GM19438 (cell line): ENCODE data around the gene DVL3.

Experiments used
- ATAC-seq: cut with Tn5 transposase; IDR thresholded peaks from one replicate; pipeline ENCODE4 v1.9.1; 2021; ENCODE audit warnings: low read depth; ENCODE audit not compliant: unreplicated experiment

The DVL3 gene

DNA sequence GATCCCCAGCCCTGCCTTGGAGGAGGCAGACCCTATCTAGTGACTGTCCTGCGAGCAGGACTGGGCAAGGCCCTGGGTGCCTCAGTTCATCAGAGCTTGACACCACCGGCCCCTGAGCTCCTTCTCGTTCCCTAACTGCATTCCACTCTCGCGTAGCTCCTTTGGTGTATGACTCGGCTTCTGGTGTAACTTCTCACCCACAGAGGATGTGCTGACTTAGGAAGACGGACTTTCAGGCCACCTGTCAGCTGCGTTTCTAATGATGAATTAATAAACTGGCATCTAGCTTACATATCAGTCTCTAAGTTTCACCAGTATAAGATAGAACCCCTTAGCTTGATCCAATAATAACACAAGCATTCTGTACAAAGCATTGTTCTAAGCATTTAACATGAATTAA, 48.3 kb downstream of the DVL3 start:
- no peak for ATAC-seq

DNA sequence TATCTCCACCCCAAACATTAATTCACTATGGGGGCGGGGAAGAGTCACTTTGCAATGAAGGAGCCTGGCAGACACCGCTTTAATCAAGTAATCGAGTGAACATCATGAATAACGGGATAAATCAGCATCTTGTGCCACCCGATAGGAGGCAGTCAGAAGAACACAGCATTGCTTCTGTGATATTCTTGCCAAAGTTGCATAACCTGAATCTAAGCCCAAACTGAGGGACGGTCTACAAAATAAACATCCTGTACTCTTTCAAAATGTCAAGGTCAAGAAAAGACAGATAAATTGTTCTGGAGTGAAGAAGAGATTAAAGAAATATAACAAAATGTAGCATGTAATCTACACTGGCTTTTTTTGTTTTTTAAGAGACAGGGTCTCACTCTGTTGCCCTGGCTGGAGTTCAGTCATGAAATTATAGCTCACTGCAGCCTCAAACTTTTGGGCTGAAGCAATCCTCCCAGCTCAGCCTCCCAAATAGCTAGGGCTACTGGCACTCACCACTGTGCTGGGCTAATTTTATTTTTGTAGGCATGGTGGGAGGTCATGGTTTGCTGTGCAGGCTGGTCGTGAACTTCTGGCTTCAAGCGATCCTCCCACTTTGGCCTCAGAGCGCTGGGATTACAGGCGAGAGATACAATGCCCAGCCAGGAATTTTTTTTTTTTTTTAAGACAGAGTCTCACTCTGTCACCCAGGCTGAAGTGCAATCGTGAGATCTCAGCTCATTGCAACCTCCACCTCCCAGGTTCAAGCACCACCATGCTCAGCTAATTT, 54.2 kb downstream of the DVL3 start:
- ATAC-seq: no peak

DNA sequence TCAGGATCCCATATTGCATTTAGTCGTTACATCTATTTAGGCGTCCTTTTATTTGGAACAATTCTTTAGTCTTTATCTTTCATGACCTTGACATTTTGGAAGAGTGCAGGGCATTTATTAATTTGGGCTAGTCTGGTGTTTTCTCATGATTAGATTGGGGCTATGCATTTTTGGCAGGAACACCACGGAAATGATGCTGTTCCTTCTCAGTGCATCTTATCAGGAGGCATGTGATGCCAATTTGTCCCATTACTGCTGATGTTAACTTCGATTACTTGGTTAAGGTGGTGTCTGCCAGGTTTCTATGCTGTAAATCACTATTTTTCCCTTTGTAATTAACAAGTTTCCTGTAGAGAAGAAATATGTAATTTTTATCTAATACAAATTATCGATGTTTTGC, 56.1 kb downstream of the DVL3 start:
- ATAC-seq: no peak

DNA sequence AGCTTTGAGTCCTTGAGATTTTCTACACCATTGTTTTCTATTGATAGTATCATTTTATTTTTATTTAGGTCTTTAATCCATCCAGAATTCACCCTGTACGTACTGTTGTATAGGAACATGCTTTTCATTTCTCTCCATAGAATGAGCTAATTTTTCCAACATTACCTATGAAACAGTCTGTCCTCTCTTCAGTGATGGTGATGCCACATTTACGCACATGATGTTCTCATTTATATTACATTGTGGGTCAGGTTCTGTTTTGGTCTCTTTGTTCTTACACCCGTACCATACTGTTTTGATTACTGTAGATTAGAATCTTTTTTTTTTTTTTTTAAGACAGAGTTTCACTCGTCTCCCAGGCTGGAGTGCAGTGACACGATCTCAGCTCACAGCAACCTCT, 56.5 kb downstream of the DVL3 start:
- ATAC-seq: no peak

DNA sequence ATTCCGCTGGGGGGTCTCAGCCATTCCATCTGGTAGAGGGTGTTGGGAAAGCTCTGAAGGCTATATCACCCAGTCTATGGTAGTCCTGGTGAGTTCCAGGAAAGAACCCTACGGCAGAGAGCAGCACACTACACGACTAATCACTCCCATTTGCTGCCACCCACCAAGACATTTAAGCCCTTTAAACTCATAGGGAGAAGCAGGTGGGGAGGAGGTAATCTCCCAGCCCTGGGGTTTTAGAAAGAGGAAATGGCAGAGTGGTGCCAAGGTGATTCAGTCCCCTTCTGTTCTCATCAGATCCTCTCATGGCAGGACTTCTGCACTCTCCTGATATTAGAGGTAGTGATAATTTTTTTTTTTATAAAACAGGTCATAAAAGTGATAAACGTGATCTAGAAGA, 63.6 kb downstream of the DVL3 start:
- no peak for ATAC-seq

DNA sequence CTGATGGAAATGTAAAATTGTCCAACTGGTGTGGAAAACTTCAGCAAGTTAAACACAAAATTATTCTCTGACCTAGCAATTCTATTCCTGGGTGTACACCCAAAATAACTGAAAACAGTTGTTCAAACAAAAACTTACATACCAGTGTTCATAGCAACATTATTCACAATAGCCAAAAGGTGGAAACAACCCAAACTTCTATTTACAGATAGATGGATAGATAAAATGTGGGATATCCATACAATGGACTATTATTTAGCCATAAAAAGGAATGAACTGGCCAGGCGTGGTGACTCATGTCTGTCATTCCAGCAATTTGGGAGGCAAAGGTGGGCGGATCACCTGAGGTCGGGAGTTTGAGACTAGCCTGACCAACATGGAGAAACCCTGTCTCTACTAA, 67.3 kb downstream of the DVL3 start:
- no peak for ATAC-seq
